ENCODE results near the gene TBX15. TPM values are rescaled to one million over a fixed set of nuclear protein-coding genes. Genes with fewer than 3 reads are reported as not detected.

TBX15 gene
- total RNA-seq, 1 donor from 2014 or later, result not detected

GRCh38 chr1:118990513-118991152, 2.5 kb upstream of the TBX15 start:
- no peaks in the 10 kb centered on the region for H3K9me3 Mint-ChIP-seq (ENCODE audit: low read depth)
- peaks cover 3% of the 10 kb centered on the region for H3K4me1 Mint-ChIP-seq (ENCODE audit: low read depth)
- H3K4me3 Mint-ChIP-seq (ENCODE audit: low read depth), result no peak overlapping the region
- DNase-seq (ENCODE audit: low spot score, unreplicated experiment), result no peak
- H3K27me3 Mint-ChIP-seq, result peaks cover 97% of the 10 kb centered on the region
- no peak for TF ChIP-seq CTCF (IDR thresholded peaks at IDR 0.05; ENCODE audit: unreplicated experiment)
- H3K36me3 Mint-ChIP-seq (ENCODE audit: insufficient read depth), result no peaks in the 10 kb centered on the region
- no peak overlapping the region for H3K27ac Mint-ChIP-seq

- Mint-ChIP-seq H3K9me3 (ENCODE audit: low read depth) (no peaks in the 10 kb centered on the region), H3K4me1 (ENCODE audit: low read depth) (peaks cover 8% of the 10 kb centered on the region), H3K4me3 (ENCODE audit: low read depth) (no peak overlapping the region), H3K27ac (no peak overlapping the region), H3K27me3 (peaks cover 97% of the 10 kb centered on the region), H3K36me3 (ENCODE audit: insufficient read depth) (no peaks in the 10 kb centered on the region)
- no peak for DNase-seq (ENCODE audit: low spot score, unreplicated experiment)
- TF ChIP-seq CTCF (IDR thresholded peaks at IDR 0.05; ENCODE audit: unreplicated experiment), result no peak
These were observed 1.8 kb upstream of the TBX15 start for GRCh38 chr1:118989878-118990378.

GRCh38 chr1:118989006-118989815, 1.1 kb upstream of the TBX15 start:
- Mint-ChIP-seq H3K9me3 (ENCODE audit: low read depth) (no peaks in the 10 kb centered on the region), H3K4me1 (ENCODE audit: low read depth) (peaks cover 11% of the 10 kb centered on the region), H3K27ac (peak overlapping the region; percentile 58), H3K27me3 (peaks cover 97% of the 10 kb centered on the region), H3K36me3 (ENCODE audit: insufficient read depth) (no peaks in the 10 kb centered on the region), H3K4me3 (ENCODE audit: low read depth) (peak overlapping the region; percentile 3)
- DNase-seq (ENCODE audit: low spot score, unreplicated experiment), result no peak
- no peak for TF ChIP-seq CTCF (IDR thresholded peaks at IDR 0.05; ENCODE audit: unreplicated experiment)

GRCh38 chr1:118987468-118988185, 516 bp downstream of the TBX15 start:
- Mint-ChIP-seq H3K4me1 (ENCODE audit: low read depth) (peaks cover 13% of the 10 kb centered on the region), H3K4me3 (ENCODE audit: low read depth) (peak overlapping the region; percentile 21), H3K36me3 (ENCODE audit: insufficient read depth) (no peaks in the 10 kb centered on the region), H3K27me3 (peaks cover 99% of the 10 kb centered on the region), H3K9me3 (ENCODE audit: low read depth) (no peaks in the 10 kb centered on the region), H3K27ac (no peak overlapping the region)
- TF ChIP-seq CTCF (IDR thresholded peaks at IDR 0.05; ENCODE audit: unreplicated experiment), result no peak
- no peak for DNase-seq (ENCODE audit: low spot score, unreplicated experiment)
